HG03066 (cell line): ENCODE results near the gene MYLK.
"Not testable (repeated sequence)": the region's sequence is repeated elsewhere in the genome, so short reads cannot be mapped to it uniquely, and the experiment has no call there.

Experiments used
- ATAC-seq: cut with Tn5 transposase; IDR thresholded peaks from one replicate; pipeline ENCODE4 v1.9.1; 2021; ENCODE audit warnings: low read depth; ENCODE audit not compliant: unreplicated experiment

The MYLK gene

GRCh38 chr3:123755501-123755900 lies 128.6 kb downstream of the MYLK start:
- ATAC-seq = no peak

GRCh38 chr3:123755085-123755484 lies 129.0 kb downstream of the MYLK start:
- ATAC-seq = no peak

GRCh38 chr3:123753286-123753685 lies 130.8 kb downstream of the MYLK start:
- no peak for ATAC-seq

- ATAC-seq = no peak
These were observed 131.9 kb downstream of the MYLK start for GRCh38 chr3:123752228-123752627.

GRCh38 chr3:123751433-123751832 lies 132.7 kb downstream of the MYLK start:
- ATAC-seq = no peak

GRCh38 chr3:123750659-123751420 lies 133.3 kb downstream of the MYLK start:
- ATAC-seq = no peak

GRCh38 chr3:123750209-123750608 lies 133.9 kb downstream of the MYLK start:
- ATAC-seq = no peak

GRCh38 chr3:123749711-123750110 lies 134.4 kb downstream of the MYLK start:
- ATAC-seq = no peak

GRCh38 chr3:123745184-123745855 lies 138.8 kb downstream of the MYLK start:
- ATAC-seq = no peak

GRCh38 chr3:123744064-123744463 lies 140.1 kb downstream of the MYLK start:
- no peak for ATAC-seq

- ATAC-seq = no peak
These were observed 141.0 kb downstream of the MYLK start for GRCh38 chr3:123743121-123743520.

GRCh38 chr3:123741041-123741511 lies 143.1 kb downstream of the MYLK start:
- ATAC-seq = no peak

- no peak for ATAC-seq
These were observed 143.7 kb downstream of the MYLK start for GRCh38 chr3:123740391-123740822.

GRCh38 chr3:123739754-123740153 lies 144.4 kb downstream of the MYLK start:
- no peak for ATAC-seq

GRCh38 chr3:123739106-123739505 lies 145.0 kb downstream of the MYLK start:
- no peak for ATAC-seq

GRCh38 chr3:123738522-123738921 lies 145.6 kb downstream of the MYLK start:
- ATAC-seq = not testable (repeated sequence)

- no peak for ATAC-seq
These were observed 147.0 kb downstream of the MYLK start for GRCh38 chr3:123737168-123737567.

- ATAC-seq = no peak
These were observed 148.7 kb downstream of the MYLK start for GRCh38 chr3:123735456-123735855.

- ATAC-seq = no peak
These were observed 149.6 kb downstream of the MYLK start for GRCh38 chr3:123734527-123734902.

- no peak for ATAC-seq
These were observed 150.2 kb downstream of the MYLK start for GRCh38 chr3:123733805-123734526.

GRCh38 chr3:123733341-123733740 lies 150.8 kb downstream of the MYLK start:
- ATAC-seq = no peak
